BLaER1 (cell line): ENCODE results near the gene SLC37A1.

Experiments
- H3K27ac ChIP-seq: shearing (Covaris generic); formaldehyde crosslinking; 2 replicates; pipeline ENCODE4 v1.8.1; 2022
- H3K27me3 ChIP-seq: shearing (Covaris generic); formaldehyde crosslinking; 2 replicates; pipeline ENCODE4 v1.8.1; 2022
- H3K36me3 ChIP-seq: shearing (Covaris generic); formaldehyde crosslinking; 2 replicates; pipeline ENCODE4 v1.8.1; 2022
- H3K4me1 ChIP-seq: shearing (Covaris generic); formaldehyde crosslinking; 2 replicates; pipeline ENCODE4 v1.8.1; 2022
- H3K4me2 ChIP-seq: shearing (Covaris generic); formaldehyde crosslinking; 2 replicates; pipeline ENCODE4 v1.8.1; 2022
- H3K4me3 ChIP-seq: shearing (Covaris generic); formaldehyde crosslinking; 2 replicates; pipeline ENCODE4 v1.8.1; 2022
- H3K9ac ChIP-seq: shearing (Covaris generic); formaldehyde crosslinking; 2 replicates; pipeline ENCODE4 v1.8.1; 2022
- H3K9me3 ChIP-seq: shearing (Covaris generic); formaldehyde crosslinking; 2 replicates; pipeline ENCODE4 v1.8.1; 2022
- H4K20me1 ChIP-seq: shearing (Covaris generic); formaldehyde crosslinking; 2 replicates; pipeline ENCODE4 v1.8.1; 2022
- Cebpa-rat ChIP-seq: shearing (Covaris generic); IDR thresholded peaks from 2 replicates; pipeline ENCODE4 v1.8.1; 2022

Gene SLC37A1

DNA sequence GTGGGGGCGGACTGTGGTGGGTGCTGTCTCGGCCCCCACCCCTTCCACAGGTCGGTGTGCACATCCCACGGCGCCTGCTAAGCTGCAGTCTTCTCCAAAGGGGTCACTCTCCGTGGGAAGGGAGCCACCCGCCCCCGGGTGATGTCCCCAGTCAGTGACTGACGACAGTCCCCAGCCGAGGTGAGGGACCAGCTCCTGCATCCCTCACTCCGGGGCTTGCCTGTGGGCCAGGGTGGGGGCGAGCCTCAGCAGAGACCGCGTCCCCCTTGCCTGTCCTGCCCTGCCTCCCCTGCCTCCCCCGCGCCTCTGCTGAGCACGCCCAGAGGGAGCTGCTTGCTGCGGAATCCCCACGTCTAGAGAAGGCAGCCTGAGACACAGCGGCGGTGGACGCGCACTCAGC is 103.8 kb downstream of the SLC37A1 start:
- no peak overlapping the region for H3K4me2 ChIP-seq
- peaks cover 15% of the 10 kb centered on the region for H3K4me1 ChIP-seq
- H3K4me3 ChIP-seq = no peak overlapping the region
- H3K9me3 ChIP-seq = peaks cover 10% of the 10 kb centered on the region
- H3K27me3 ChIP-seq = peaks cover 68% of the 10 kb centered on the region
- TF ChIP-seq Cebpa-rat = no peak
- H3K9ac ChIP-seq = no peak overlapping the region
- H3K27ac ChIP-seq = no peak overlapping the region
- peaks cover 10% of the 10 kb centered on the region; the same call in 1 of the 2 replicates for H4K20me1 ChIP-seq
- H3K36me3 ChIP-seq = no peaks in the 10 kb centered on the region

DNA sequence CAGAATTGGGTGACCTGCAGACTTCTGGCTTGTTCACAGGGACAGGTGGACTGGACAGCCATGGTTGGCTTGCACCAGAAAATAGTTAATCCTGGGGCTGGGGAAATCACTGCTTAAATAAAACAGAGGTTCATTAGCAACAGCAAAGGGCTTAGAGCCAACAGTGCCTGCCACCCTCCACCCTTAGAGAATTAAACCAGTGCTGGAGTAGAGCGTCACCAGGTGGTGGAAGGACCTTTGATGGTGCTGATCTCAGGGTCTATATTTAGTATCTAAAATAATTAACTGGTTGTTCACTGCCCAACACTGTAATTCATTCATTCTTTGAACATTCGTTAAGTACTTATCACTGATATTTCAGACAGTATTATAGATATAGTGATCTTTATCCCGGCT is 105.1 kb downstream of the SLC37A1 start:
- H3K4me2 ChIP-seq = no peak overlapping the region
- H3K4me3 ChIP-seq = no peak overlapping the region
- no peak overlapping the region for H3K9ac ChIP-seq
- no peaks in the 10 kb centered on the region for H3K36me3 ChIP-seq
- H3K4me1 ChIP-seq = peaks cover 20% of the 10 kb centered on the region
- no peaks in the 10 kb centered on the region for H3K9me3 ChIP-seq
- no peak overlapping the region for H3K27ac ChIP-seq
- H4K20me1 ChIP-seq = peaks cover 10% of the 10 kb centered on the region; the same call in 1 of the 2 replicates
- no peak for TF ChIP-seq Cebpa-rat
- peaks cover 56% of the 10 kb centered on the region for H3K27me3 ChIP-seq

DNA sequence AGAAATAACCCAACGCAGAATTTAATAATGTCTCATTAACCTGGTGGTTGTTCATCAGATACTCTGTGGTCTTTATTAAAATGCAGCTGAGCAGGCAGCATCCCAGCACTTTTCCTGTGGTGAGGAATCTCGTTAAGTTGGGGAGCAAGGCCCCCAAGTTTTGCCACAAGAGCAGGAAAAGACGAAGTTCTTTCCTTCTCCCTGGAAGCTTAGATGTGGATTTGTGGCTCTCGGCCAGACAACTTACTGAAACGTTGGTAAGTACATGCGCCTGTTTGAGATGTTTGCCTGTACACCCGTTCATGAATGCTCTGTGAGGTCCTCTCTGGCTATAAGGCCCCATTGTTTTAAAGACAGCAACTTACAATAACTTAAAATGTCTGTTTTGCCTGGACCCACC is 105.5 kb downstream of the SLC37A1 start:
- H4K20me1 ChIP-seq = peaks cover 10% of the 10 kb centered on the region; the same call in 1 of the 2 replicates
- H3K9ac ChIP-seq = no peak overlapping the region
- no peak overlapping the region for H3K27ac ChIP-seq
- no peak overlapping the region for H3K4me2 ChIP-seq
- no peaks in the 10 kb centered on the region for H3K36me3 ChIP-seq
- peaks cover 21% of the 10 kb centered on the region for H3K4me1 ChIP-seq
- no peak for TF ChIP-seq Cebpa-rat
- no peak overlapping the region for H3K4me3 ChIP-seq
- H3K9me3 ChIP-seq = no peaks in the 10 kb centered on the region
- peaks cover 53% of the 10 kb centered on the region for H3K27me3 ChIP-seq

DNA sequence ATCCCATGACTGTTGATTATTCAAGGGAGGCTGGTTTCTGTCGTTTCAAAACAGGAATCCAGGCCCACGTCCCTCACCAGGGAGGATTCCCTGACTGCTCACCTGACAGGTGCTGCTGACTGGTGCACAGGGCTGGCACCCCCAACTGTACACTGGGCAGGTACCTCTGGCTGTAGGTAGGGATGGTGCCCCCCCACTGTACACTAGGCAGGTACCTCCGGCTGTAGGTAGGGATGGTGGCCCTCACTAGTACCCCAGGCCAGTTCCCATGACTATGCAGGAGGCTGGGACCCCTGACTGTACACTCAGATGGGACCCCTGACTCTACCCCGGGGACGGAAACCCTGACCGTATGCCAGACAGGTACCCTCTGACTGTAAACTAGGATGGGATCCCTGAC is 106.2 kb downstream of the SLC37A1 start:
- no peak overlapping the region for H3K4me2 ChIP-seq
- no peak for TF ChIP-seq Cebpa-rat
- no peaks in the 10 kb centered on the region for H3K36me3 ChIP-seq
- no peaks in the 10 kb centered on the region for H3K9me3 ChIP-seq
- H3K27ac ChIP-seq = no peak overlapping the region
- H3K27me3 ChIP-seq = peaks cover 46% of the 10 kb centered on the region
- H3K4me1 ChIP-seq = peaks cover 21% of the 10 kb centered on the region
- H4K20me1 ChIP-seq = peaks cover 10% of the 10 kb centered on the region; the same call in 1 of the 2 replicates
- no peak overlapping the region for H3K9ac ChIP-seq
- no peak overlapping the region for H3K4me3 ChIP-seq

DNA sequence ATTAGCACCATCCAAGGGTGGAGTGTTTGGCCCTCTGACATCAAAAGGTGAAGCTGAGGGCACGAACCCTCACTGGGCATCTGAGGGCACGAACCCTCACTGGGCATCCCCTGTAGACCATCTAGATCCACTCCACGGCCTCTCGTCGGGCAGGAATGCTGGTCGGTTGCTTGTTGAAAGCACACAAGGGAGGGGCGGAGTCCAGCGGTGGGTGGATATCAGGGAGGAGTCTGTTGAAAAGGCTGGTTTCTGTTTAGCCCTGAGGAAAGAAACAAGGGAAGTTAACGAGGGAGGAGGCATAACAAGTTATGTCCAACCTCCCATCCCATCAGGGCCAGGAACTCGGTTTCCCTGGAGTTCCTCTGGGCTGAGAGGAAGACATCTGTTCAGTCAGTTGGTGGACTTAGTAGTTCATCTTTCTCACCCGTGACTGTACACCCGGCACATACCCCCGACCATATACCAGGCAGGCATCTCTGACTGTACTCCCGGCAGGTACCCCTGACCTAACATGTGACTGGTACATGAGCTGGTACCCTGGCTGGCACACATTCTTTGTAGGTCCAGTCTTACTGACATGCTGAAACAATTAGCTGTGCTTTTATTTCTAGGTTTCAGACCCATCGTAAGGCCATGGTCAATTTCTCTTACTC is 107.6 kb downstream of the SLC37A1 start:
- H3K27me3 ChIP-seq = peaks cover 36% of the 10 kb centered on the region
- H3K9ac ChIP-seq = no peak overlapping the region

DNA sequence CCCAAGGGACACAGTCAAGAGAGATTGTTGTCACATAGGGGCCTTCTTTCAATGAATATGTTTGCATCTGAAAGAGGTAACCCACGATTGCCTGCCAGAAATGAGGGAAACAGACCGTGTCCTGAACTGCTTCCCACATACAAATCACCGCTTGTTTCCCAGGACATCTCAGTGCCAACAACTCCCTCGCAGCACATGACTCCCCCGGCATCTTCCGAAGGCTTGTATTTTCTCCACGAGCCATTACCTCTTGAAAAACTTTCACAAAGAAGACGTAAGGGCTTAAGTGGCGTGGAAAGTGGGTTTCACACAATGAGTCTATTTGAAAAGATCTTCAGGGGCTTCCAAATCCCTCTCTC is 108.1 kb downstream of the SLC37A1 start:
- H3K4me2 ChIP-seq = no peak overlapping the region
- H3K36me3 ChIP-seq = no peaks in the 10 kb centered on the region
- H4K20me1 ChIP-seq = peaks cover 7% of the 10 kb centered on the region; the same call in 1 of the 2 replicates
- no peak overlapping the region for H3K9ac ChIP-seq
- H3K9me3 ChIP-seq = no peaks in the 10 kb centered on the region
- no peak overlapping the region for H3K27ac ChIP-seq
- no peak overlapping the region for H3K4me3 ChIP-seq
- no peak for TF ChIP-seq Cebpa-rat
- H3K27me3 ChIP-seq = peaks cover 32% of the 10 kb centered on the region
- H3K4me1 ChIP-seq = peaks cover 31% of the 10 kb centered on the region

More for the DNA sequence above, 107.6 kb downstream of the SLC37A1 start:
- TF ChIP-seq Cebpa-rat = no peak
- Histone ChIP-seq H3K9me3 (no peaks in the 10 kb centered on the region), H3K4me3 (no peak overlapping the region), H4K20me1 (peaks cover 10% of the 10 kb centered on the region; the same call in 1 of the 2 replicates), H3K36me3 (no peaks in the 10 kb centered on the region), H3K27ac (no peak overlapping the region), H3K4me1 (peaks cover 31% of the 10 kb centered on the region), H3K4me2 (no peak overlapping the region)

DNA sequence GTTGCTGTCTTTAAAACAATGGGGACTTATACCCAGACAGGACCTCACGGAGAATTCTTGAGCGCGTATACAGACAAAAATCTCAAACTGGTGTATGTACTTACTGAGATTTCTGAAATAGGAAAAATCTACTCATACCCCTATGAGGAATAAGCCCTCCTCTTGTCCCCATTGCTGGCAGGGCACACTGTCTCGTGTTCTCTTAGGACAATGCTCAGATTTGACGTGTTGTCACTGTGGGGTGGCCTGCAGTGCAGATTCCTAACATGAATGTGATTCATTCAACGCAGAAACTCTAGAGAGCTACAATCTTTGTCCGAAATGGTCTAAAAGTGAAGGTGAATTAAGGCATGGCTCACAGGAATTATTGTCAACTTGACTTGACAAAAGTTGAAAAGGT is 108.6 kb downstream of the SLC37A1 start:
- no peak for TF ChIP-seq Cebpa-rat
- H3K27ac ChIP-seq = no peak overlapping the region
- no peaks in the 10 kb centered on the region for H3K9me3 ChIP-seq
- peaks cover 2% of the 10 kb centered on the region; the same call in 1 of the 2 replicates for H4K20me1 ChIP-seq
- H3K4me3 ChIP-seq = no peak overlapping the region
- H3K27me3 ChIP-seq = peaks cover 30% of the 10 kb centered on the region
- H3K4me2 ChIP-seq = no peak overlapping the region
- no peaks in the 10 kb centered on the region for H3K36me3 ChIP-seq
- H3K4me1 ChIP-seq = peaks cover 31% of the 10 kb centered on the region
- no peak overlapping the region for H3K9ac ChIP-seq

DNA sequence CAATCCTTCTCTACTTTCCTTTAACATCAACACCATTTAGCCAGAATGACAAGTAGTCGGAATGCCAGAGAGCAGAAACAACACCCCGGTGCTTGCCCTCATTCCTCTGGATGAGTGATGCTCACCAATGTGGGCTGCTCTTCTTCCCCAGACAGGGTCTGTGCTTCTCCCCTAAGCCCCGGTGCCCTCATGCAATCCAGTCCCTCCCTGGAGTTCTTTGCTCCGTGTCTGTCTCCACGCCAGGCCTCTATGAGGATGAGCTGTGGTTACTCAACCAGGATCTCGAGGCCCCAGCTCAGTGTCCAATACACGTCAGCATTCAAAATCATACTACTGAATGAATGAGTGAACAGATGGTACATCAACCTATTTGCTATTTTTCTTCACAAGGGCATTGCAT is 110.0 kb downstream of the SLC37A1 start:
- Histone ChIP-seq H4K20me1 (no peaks in the 10 kb centered on the region), H3K27me3 (peaks cover 19% of the 10 kb centered on the region), H3K27ac (no peak overlapping the region), H3K4me3 (no peak overlapping the region), H3K36me3 (no peaks in the 10 kb centered on the region), H3K4me2 (peak overlapping the region; percentile 86), H3K4me1 (peaks cover 31% of the 10 kb centered on the region), H3K9ac (no peak overlapping the region), H3K9me3 (no peaks in the 10 kb centered on the region)
- no peak for TF ChIP-seq Cebpa-rat

DNA sequence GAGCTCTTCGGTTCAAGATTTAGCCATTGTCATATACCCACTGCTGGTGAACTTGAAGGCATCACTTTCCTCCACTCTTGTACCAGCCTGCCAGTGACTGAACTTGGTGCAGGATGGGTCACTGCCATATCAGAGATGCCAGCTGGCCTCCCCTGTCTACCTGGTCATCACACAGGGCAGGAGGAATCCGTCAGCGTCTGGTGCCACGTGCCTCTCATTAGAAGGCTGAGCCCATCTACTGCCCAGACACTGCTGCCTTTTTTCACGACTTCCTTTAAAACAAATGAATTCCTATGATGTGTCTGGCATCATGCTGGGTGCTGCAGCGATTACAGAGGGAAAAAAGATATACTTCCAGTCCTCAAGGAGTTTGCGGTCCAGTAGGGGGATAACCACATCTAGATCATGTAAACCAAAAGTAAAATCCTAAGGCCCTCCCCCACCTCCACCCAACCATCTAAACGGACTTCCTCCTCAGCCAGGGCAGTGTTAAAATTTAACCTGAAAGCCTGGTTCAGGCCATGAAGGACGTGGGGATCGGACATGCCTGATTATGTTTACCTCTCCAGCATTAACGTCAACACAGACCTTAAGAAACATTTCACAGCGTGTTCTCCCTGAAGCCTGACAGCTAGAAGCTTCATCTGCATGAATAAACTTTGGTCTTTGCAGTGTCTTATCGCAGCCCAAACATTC is 110.6 kb downstream of the SLC37A1 start:
- Histone ChIP-seq H4K20me1 (no peaks in the 10 kb centered on the region), H3K9ac (0 out of 2 replicates have a peak overlapping the region, but pooled peaks have one; percentile 8), H3K36me3 (no peaks in the 10 kb centered on the region), H3K4me2 (peak overlapping the region; percentile 86), H3K9me3 (no peaks in the 10 kb centered on the region), H3K4me3 (peak overlapping the region; percentile 36; the same call in 1 of the 2 replicates), H3K27ac (no peak overlapping the region), H3K27me3 (peaks cover 13% of the 10 kb centered on the region), H3K4me1 (peaks cover 31% of the 10 kb centered on the region)
- TF ChIP-seq Cebpa-rat = no peak

DNA sequence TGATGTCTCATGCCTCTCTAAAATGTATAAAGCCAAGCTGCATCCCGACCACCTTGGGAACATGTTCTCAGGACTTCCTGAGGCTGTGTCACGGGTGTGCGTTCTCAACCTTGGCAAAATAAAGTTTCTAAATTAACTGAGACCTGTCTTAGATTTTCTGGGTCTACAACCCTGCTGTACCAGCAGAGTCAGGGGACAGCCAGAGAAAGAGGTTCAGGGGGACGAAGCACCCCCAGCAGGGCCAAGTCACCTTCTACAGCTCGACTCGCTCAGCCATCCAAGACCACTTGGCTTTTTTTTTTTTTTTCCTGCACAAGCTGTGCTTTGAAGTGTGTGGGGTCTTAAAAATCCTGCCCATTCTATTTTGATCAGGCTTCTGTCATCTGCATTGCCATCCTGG is 111.3 kb downstream of the SLC37A1 start:
- H3K4me1 ChIP-seq = peaks cover 31% of the 10 kb centered on the region
- TF ChIP-seq Cebpa-rat = no peak
- H3K4me2 ChIP-seq = peak overlapping the region; percentile 86
- H4K20me1 ChIP-seq = no peaks in the 10 kb centered on the region
- H3K27ac ChIP-seq = no peak overlapping the region
- H3K4me3 ChIP-seq = no peak overlapping the region
- no peak overlapping the region for H3K9ac ChIP-seq
- no peaks in the 10 kb centered on the region for H3K36me3 ChIP-seq
- no peaks in the 10 kb centered on the region for H3K9me3 ChIP-seq
- H3K27me3 ChIP-seq = peaks cover 6% of the 10 kb centered on the region; the same call in 1 of the 2 replicates
